ENCODE data around the gene NTMT1. TPM values are rescaled to one million over a fixed set of nuclear protein-coding genes. Genes with fewer than 3 reads are reported as not detected.

NTMT1 gene
- total and polyA plus RNA-seq, 2 experiments from 2014 or later, result 20.8 to 81.4 TPM

GRCh38 chr9:129614932-129615331 lies 11.0 kb upstream of the NTMT1 start:
- Histone ChIP-seq H3K4me1 (ENCODE audit: insufficient read depth) (peaks cover 13% of the 10 kb centered on the region), H3K27ac (no peak overlapping the region), H2AFZ (no peak overlapping the region), H3K4me2 (no peak overlapping the region), H3K9me3 (ENCODE audit: low read depth) (no peaks in the 10 kb centered on the region), H3K79me2 (no peaks in the 10 kb centered on the region), H3K36me3 (replicated peaks; ENCODE audit: insufficient read depth, low read depth) (no peaks in the 10 kb centered on the region), H3K27me3 (no peaks in the 10 kb centered on the region), H3K9me2 (replicated peaks; ENCODE audit: insufficient read depth) (no peaks in the 10 kb centered on the region), H4K20me1 (ENCODE audit: insufficient read depth, poor library complexity, severe bottlenecking) (no peaks in the 10 kb centered on the region), H3K4me3 (no peak overlapping the region)
- WGBS (ENCODE audit: low lambda C conversion rate, missing lambda C conversion rate), result 96% methylated on average over 10 of the region's 10 CpGs
- TF ChIP-seq EZH2phosphoT487 (IDR thresholded peaks at IDR 0.05; ENCODE audit: low read depth, severe bottlenecking, unreplicated experiment), result no peak
- TF ChIP-seq CTCF (IDR thresholded peaks at IDR 0.05; ENCODE audit: poor library complexity), result no peak
- no peak for TF ChIP-seq EZH2 (IDR thresholded peaks at IDR 0.05; ENCODE audit: borderline replicate concordance)
- DNase-seq (ENCODE audit: low spot score), result no peak

GRCh38 chr9:129615407-129616285 lies 10.3 kb upstream of the NTMT1 start:
- no peaks in the 10 kb centered on the region for H3K9me2 ChIP-seq (replicated peaks; ENCODE audit: insufficient read depth)
- no peaks in the 10 kb centered on the region for H3K36me3 ChIP-seq (replicated peaks; ENCODE audit: insufficient read depth, low read depth)
- no peaks in the 10 kb centered on the region for H3K27me3 ChIP-seq
- peaks cover 14% of the 10 kb centered on the region for H3K4me1 ChIP-seq (ENCODE audit: insufficient read depth)
- H3K9me3 ChIP-seq (ENCODE audit: low read depth), result no peaks in the 10 kb centered on the region
- no peak overlapping the region for H2AFZ ChIP-seq
- no peak for DNase-seq (ENCODE audit: low spot score)
- TF ChIP-seq EZH2phosphoT487 (IDR thresholded peaks at IDR 0.05; ENCODE audit: low read depth, severe bottlenecking, unreplicated experiment) (no peak), EZH2 (IDR thresholded peaks at IDR 0.05; ENCODE audit: borderline replicate concordance) (no peak), CTCF (IDR thresholded peaks at IDR 0.05; ENCODE audit: poor library complexity) (no peak)
- no peak overlapping the region for H3K4me3 ChIP-seq
- H3K4me2 ChIP-seq, result no peak overlapping the region
- WGBS (ENCODE audit: low lambda C conversion rate, missing lambda C conversion rate), result 88% methylated on average over 25 of the region's 31 CpGs
- H3K27ac ChIP-seq, result no peak overlapping the region
- H3K79me2 ChIP-seq, result no peaks in the 10 kb centered on the region
- H4K20me1 ChIP-seq (ENCODE audit: insufficient read depth, poor library complexity, severe bottlenecking), result no peaks in the 10 kb centered on the region

GRCh38 chr9:129617167-129617566 lies 8.8 kb upstream of the NTMT1 start:
- TF ChIP-seq CTCF (IDR thresholded peaks at IDR 0.05; ENCODE audit: poor library complexity) (peak; percentile 43), EZH2phosphoT487 (IDR thresholded peaks at IDR 0.05; ENCODE audit: low read depth, severe bottlenecking, unreplicated experiment) (no peak), EZH2 (IDR thresholded peaks at IDR 0.05; ENCODE audit: borderline replicate concordance) (no peak)
- Histone ChIP-seq H3K4me3 (no peak overlapping the region), H3K79me2 (no peaks in the 10 kb centered on the region), H3K4me1 (ENCODE audit: insufficient read depth) (peaks cover 9% of the 10 kb centered on the region), H3K4me2 (no peak overlapping the region), H2AFZ (no peak overlapping the region), H3K9me2 (replicated peaks; ENCODE audit: insufficient read depth) (no peaks in the 10 kb centered on the region), H3K36me3 (replicated peaks; ENCODE audit: insufficient read depth, low read depth) (no peaks in the 10 kb centered on the region), H4K20me1 (ENCODE audit: insufficient read depth, poor library complexity, severe bottlenecking) (no peaks in the 10 kb centered on the region), H3K27me3 (no peaks in the 10 kb centered on the region), H3K9me3 (ENCODE audit: low read depth) (no peaks in the 10 kb centered on the region), H3K27ac (no peak overlapping the region)
- WGBS (ENCODE audit: low lambda C conversion rate, missing lambda C conversion rate), result 13% methylated on average over 1 of the region's 1 CpG
- DNase-seq (ENCODE audit: low spot score), result peak; percentile 58

Measured in hepatocyte (in vitro differentiated cells).